ENCODE data around the gene TTC28.

TTC28 gene

GRCh38 chr22:28053896-28054818 is 625.5 kb downstream of the TTC28 start:
- Histone ChIP-seq H3K36me3 (no peaks in the 10 kb centered on the region), H3K4me1 (ENCODE audit: control insufficient read depth in 1 of 2, insufficient read depth in 1 of 2, low read depth in 1 of 2, low read length in 1 of 2) (no peaks in the 10 kb centered on the region), H3K27me3 (no peaks in the 10 kb centered on the region), H3K27ac (no peak overlapping the region), H3K9me3 (no peaks in the 10 kb centered on the region), H3K4me3 (ENCODE audit: low read depth in 1 of 2, low read length in 1 of 2) (no peak overlapping the region)
- no peak for TF ChIP-seq CTCF (IDR thresholded peaks at IDR 0.05)

GRCh38 chr22:28052825-28053269 is 626.8 kb downstream of the TTC28 start:
- Histone ChIP-seq H3K36me3 (no peaks in the 10 kb centered on the region), H3K4me1 (ENCODE audit: control insufficient read depth in 1 of 2, insufficient read depth in 1 of 2, low read depth in 1 of 2, low read length in 1 of 2) (no peaks in the 10 kb centered on the region), H3K9me3 (no peaks in the 10 kb centered on the region), H3K4me3 (ENCODE audit: low read depth in 1 of 2, low read length in 1 of 2) (no peak overlapping the region), H3K27me3 (no peaks in the 10 kb centered on the region), H3K27ac (no peak overlapping the region)
- TF ChIP-seq CTCF (IDR thresholded peaks at IDR 0.05) = no peak

DNA sequence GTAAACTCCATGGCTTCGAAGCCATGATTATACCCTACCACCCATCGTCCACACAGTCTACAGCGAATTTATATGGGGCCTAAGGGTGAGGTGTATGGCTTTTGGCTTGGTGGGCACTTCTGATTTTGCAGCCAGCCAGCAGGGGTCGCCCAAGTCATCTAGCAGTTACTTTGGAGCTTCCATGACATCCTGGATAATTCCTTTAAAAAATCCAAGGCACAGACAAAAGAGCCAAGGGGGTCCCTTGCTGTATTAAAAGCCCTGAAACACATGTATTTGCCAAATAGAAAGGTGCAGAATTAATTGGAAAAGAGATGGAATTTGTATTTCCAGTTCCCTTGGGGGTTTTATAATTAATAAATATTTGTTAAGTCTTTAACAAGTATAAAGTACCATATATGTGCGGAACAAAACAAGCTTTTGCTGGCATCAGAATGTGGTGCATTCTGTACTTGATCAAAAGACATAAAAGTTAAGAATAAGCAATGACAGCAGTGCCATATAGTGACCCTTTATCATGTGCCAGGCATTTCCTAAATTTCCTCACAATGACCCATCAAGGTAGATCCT is 627.8 kb downstream of the TTC28 start:
- Histone ChIP-seq H3K27me3 (no peaks in the 10 kb centered on the region), H3K4me1 (ENCODE audit: control insufficient read depth in 1 of 2, insufficient read depth in 1 of 2, low read depth in 1 of 2, low read length in 1 of 2) (no peaks in the 10 kb centered on the region), H3K9me3 (no peaks in the 10 kb centered on the region), H3K27ac (no peak overlapping the region), H3K36me3 (no peaks in the 10 kb centered on the region), H3K4me3 (ENCODE audit: low read depth in 1 of 2, low read length in 1 of 2) (no peak overlapping the region)
- no peak for TF ChIP-seq CTCF (IDR thresholded peaks at IDR 0.05)

DNA sequence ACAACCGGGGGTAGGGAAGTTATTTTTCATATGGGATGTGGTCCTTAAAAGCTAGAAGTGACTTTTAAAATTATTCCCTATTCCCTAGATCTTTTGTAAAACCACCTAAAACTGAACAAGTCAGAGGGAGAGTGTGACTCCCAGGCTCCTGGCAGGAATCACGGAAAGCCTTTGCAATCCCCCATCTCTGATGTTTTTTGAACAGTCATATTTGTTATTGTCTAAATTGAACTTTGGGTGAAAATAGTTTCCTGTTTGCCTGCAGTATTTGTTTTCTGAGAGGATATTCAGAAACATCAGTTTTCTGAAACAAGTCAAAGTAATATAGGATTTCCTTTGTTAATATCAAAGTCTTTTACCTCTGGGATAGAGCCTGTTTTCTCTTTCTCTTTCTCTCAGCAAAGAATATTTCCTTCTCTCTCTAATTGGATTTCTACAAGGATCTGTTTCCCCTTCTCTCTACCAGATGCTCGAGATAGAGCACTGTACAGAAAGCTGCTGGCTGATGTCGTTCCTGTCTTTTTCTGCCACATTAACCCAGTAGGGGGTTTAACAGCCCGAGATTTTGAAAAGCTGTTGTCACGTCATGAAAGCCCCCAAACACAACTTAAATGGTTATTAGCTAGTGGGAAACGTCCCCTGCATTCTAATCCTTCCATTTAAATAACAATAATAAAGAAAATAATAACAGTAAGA is 628.4 kb downstream of the TTC28 start:
- no peak overlapping the region for H3K4me3 ChIP-seq (ENCODE audit: low read depth in 1 of 2, low read length in 1 of 2)
- H3K27me3 ChIP-seq = no peaks in the 10 kb centered on the region
- no peak overlapping the region for H3K27ac ChIP-seq
- TF ChIP-seq CTCF (IDR thresholded peaks at IDR 0.05) = no peak
- no peaks in the 10 kb centered on the region for H3K9me3 ChIP-seq
- no peaks in the 10 kb centered on the region for H3K4me1 ChIP-seq (ENCODE audit: control insufficient read depth in 1 of 2, insufficient read depth in 1 of 2, low read depth in 1 of 2, low read length in 1 of 2)
- no peaks in the 10 kb centered on the region for H3K36me3 ChIP-seq

DNA sequence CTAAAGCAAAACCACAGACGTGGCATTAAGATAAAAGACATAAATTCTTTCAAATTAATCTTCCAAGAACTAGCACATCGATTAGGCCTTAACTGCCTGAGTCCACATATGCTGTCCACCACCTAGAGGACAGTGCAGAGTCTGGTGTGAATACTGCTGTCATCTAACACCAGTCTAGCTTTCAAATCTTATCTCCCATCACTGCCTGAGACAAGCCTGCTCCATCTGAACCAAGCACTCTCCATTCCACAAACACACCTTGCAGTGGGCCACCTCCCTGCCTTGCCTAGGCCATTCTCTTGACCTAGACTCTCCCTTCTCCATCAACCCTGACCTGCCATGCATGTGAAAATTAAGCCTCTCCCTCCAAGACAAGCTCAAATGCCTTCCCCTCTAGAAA is 631.1 kb downstream of the TTC28 start:
- TF ChIP-seq CTCF (IDR thresholded peaks at IDR 0.05) = no peak
- no peaks in the 10 kb centered on the region for H3K4me1 ChIP-seq (ENCODE audit: control insufficient read depth in 1 of 2, insufficient read depth in 1 of 2, low read depth in 1 of 2, low read length in 1 of 2)
- no peaks in the 10 kb centered on the region for H3K36me3 ChIP-seq
- no peak overlapping the region for H3K27ac ChIP-seq
- no peaks in the 10 kb centered on the region for H3K9me3 ChIP-seq
- no peaks in the 10 kb centered on the region for H3K27me3 ChIP-seq
- H3K4me3 ChIP-seq (ENCODE audit: low read depth in 1 of 2, low read length in 1 of 2) = no peak overlapping the region

Data from neutrophil (primary cell).